Spleen (tissue), 11 donors: ENCODE results near the gene PCED1B. TPM values are rescaled to one million over a fixed set of nuclear protein-coding genes. Genes with fewer than 3 reads are reported as not detected.

Experiments
- DNase-seq: peaks from one replicate; pipeline ENCODE4 v3.0.0-alpha.2; 2020
- H3K27ac ChIP-seq, 8 donors: fragments of 200-600 bp; sonication (generic) in 7 of 8; 1 replicate in 4 of 8; 2 replicates in 4 of 8; pipeline versions ENCODE4 v1.5.0 to v1.8.0; 2016 to 2021; ENCODE audit warnings: inconsistent platforms in 4 of 8, mild to moderate bottlenecking in 4 of 8, moderate library complexity in 1 of 8
- H3K27me3 ChIP-seq, 7 donors: fragments of 200-600 bp; sonication (generic) in 6 of 7; replicated peaks in 1 of 7; 1 replicate in 4 of 7; 2 replicates in 3 of 7; pipeline versions ENCODE4 v1.5.0 to v1.8.0; 2016 to 2021; ENCODE audit warnings: inconsistent platforms in 3 of 7, mild to moderate bottlenecking in 1 of 7
- H3K36me3 ChIP-seq, 6 donors: fragments of 200-600 bp; sonication (generic) in 5 of 6; 1 replicate in 4 of 6; 2 replicates in 2 of 6; pipeline versions ENCODE4 v1.5.0 to v1.8.0; 2016 to 2021; ENCODE audit warnings: inconsistent platforms in 2 of 6
- H3K4me1 ChIP-seq, 6 donors: fragments of 200-600 bp; sonication (generic) in 5 of 6; 1 replicate in 3 of 6; 2 replicates in 3 of 6; pipeline versions ENCODE4 v1.5.0 to v1.8.0; 2016 to 2021; ENCODE audit warnings: inconsistent platforms in 3 of 6
- H3K4me3 ChIP-seq, 8 donors: fragments of 200-600 bp; sonication (generic) in 7 of 8; 1 replicate in 4 of 8; 2 replicates in 4 of 8; pipeline versions ENCODE4 v1.5.0 to v1.8.0; 2016 to 2021; ENCODE audit warnings: inconsistent platforms in 4 of 8, mild to moderate bottlenecking in 4 of 8, moderate library complexity in 2 of 8
- H3K9me3 ChIP-seq, 8 donors: fragments of 200-600 bp; sonication (generic) in 7 of 8; 1 replicate in 4 of 8; 2 replicates in 4 of 8; pipeline versions ENCODE4 v1.5.0 to v1.8.0; 2016 to 2021; ENCODE audit warnings: inconsistent platforms in 4 of 8
- CTCF ChIP-seq, 11 experiments: fragments of 200-600 bp in 7 of 11; fragments of 450-650 bp in 4 of 11; sonication (generic) in 4 of 11; IDR thresholded peaks in 8 of 11; conservative IDR thresholded peaks in 3 of 11; 1 replicate in 7 of 11; 2 replicates in 4 of 11; pipeline versions ENCODE4 v1.4.0 to v1.8.0; 2016 to 2021; ENCODE audit warnings: antibody characterized with exemption in 11 of 11, inconsistent platforms in 4 of 11, mild to moderate bottlenecking in 1 of 11
- POLR2A ChIP-seq, 3 donors: fragments of 450-650 bp; IDR thresholded peaks; one replicate each; pipeline ENCODE4 v1.5.1; 2017; ENCODE audit warnings: antibody characterized with exemption in 3 of 3, mild to moderate bottlenecking in 1 of 3
- POLR2AphosphoS5 ChIP-seq, 3 donors: sonication (generic); formaldehyde crosslinking; IDR thresholded peaks; one replicate each; pipeline ENCODE4 v1.5.1; 2017; ENCODE audit warnings: antibody characterized with exemption in 3 of 3
- WGBS, 5 donors: extraction: QIAGEN DNeasy Blood & Tissue Kit in 3 of 5; methylation state at CpG; one replicate each; pipeline versions ENCODE4 v1.1.5 to v1.1.7; 2013 to 2018; 5-methylcytosine and 5-hydroxymethylcytosine counted together
- intact Hi-C: fragments of 100-400 bp; cut with DNase I; formaldehyde crosslinking; loops from one replicate; pipeline ENCODE4 v1.15.0; 2023; ENCODE audit warnings: low total_unique reads
- polyA plus RNA-seq, 3 donors: library from polyadenylated mRNA; stranded (reverse); fragments of 200-250 nt; gene quantifications; one replicate each; pipeline ENCODE4 v1.2.1, GENCODE V29; 2013
- total RNA-seq, 7 donors: library from RNA; depleted of rRNA in 3 of 7; stranded (reverse); fragments of >200 nt in 3 of 7; fragmentation: NEBNext Ultra II Directional in 4 of 7; extraction: Animal tissue kit (Norgen Biotek cat#: 25700) in 4 of 7; gene quantifications; one replicate each; pipeline versions ENCODE4 v1.1.0 to v1.2.1, GENCODE V29; 2016 to 2021
- donor health status: healthy with polysubstance abuse.
- donor health status: DM: no; HTN: no; CAD: no; lungs with moderate emphysema.
- donor health status: DM: no; HTN: no; CAD: no.
- donor health status: Bipolar disorder and iron deficiency.
- donor health status: healthy.
- donor health status: DM: no; HTN: no; CAD: no.
- donor health status: DM: yes; HTN: yes; CAD: no.

Gene PCED1B
- total and polyA plus RNA-seq, 10 donors: 15.3 to 34.5 (median 24.4) TPM

- H3K27me3 ChIP-seq: no peaks in the 10 kb centered on the region
- intact Hi-C loops: loop anchor here (10.0 kb wide), 1 partner anchor 59 kb away; no protein-coding TSS in a partner anchor
- TF ChIP-seq CTCF (IDR thresholded peaks at IDR 0.05 in 8 of 11, conservative IDR thresholded peaks at IDR 0.05 in 3 of 11): no peak
- no peak for TF ChIP-seq POLR2A (IDR thresholded peaks at IDR 0.05)
- no peak for TF ChIP-seq POLR2AphosphoS5 (IDR thresholded peaks at IDR 0.05)
- peaks cover 0 to 3% (median 0%) of the 10 kb centered on the region in 8 donors for H3K9me3 ChIP-seq
- no peak overlapping the region for H3K27ac ChIP-seq
- no peaks in the 10 kb centered on the region for H3K36me3 ChIP-seq
- WGBS, 5 donors: 64 to 96% (median 81%) methylated on average over 3 of the region's 3 CpGs
- no peak for DNase-seq
- no peak overlapping the region for H3K4me3 ChIP-seq
- peaks cover 0 to 3% (median 0%) of the 10 kb centered on the region in 6 donors for H3K4me1 ChIP-seq
Observed at GRCh38 chr12:47095446-47096236, 16.2 kb downstream of the PCED1B start.

GRCh38 chr12:47097276-47097896, 18.0 kb downstream of the PCED1B start:
- Histone ChIP-seq H3K9me3 (no peaks in the 10 kb centered on the region), H3K27ac (no peak overlapping the region), H3K4me1 (peaks cover 0 to 3% (median 0%) of the 10 kb centered on the region in 6 donors), H3K4me3 (no peak overlapping the region), H3K36me3 (no peaks in the 10 kb centered on the region), H3K27me3 (no peaks in the 10 kb centered on the region)
- no peak for DNase-seq
- no peak for TF ChIP-seq POLR2AphosphoS5 (IDR thresholded peaks at IDR 0.05)
- TF ChIP-seq CTCF (IDR thresholded peaks at IDR 0.05 in 8 of 11, conservative IDR thresholded peaks at IDR 0.05 in 3 of 11): no peak
- TF ChIP-seq POLR2A (IDR thresholded peaks at IDR 0.05): no peak
- intact Hi-C loops: loop anchor here (10.0 kb wide), 1 partner anchor 57 kb away; no protein-coding TSS in a partner anchor
- 86 to 94% (median 91%) methylated on average over 7 of the region's 7 CpGs for WGBS, 5 donors

GRCh38 chr12:47098099-47098498, 18.7 kb downstream of the PCED1B start:
- TF ChIP-seq POLR2A (IDR thresholded peaks at IDR 0.05) (no peak), CTCF (IDR thresholded peaks at IDR 0.05 in 8 of 11, conservative IDR thresholded peaks at IDR 0.05 in 3 of 11) (no peak), POLR2AphosphoS5 (IDR thresholded peaks at IDR 0.05) (no peak)
- intact Hi-C loops: loop anchor here (10.0 kb wide), 1 partner anchor 57 kb away; no protein-coding TSS in a partner anchor
- Histone ChIP-seq H3K27me3 (no peaks in the 10 kb centered on the region), H3K4me3 (no peak overlapping the region), H3K27ac (no peak overlapping the region), H3K4me1 (peaks cover 0 to 3% (median 0%) of the 10 kb centered on the region in 6 donors), H3K9me3 (no peaks in the 10 kb centered on the region), H3K36me3 (no peaks in the 10 kb centered on the region)
- no peak for DNase-seq
- WGBS, 5 donors: 77 to 86% (median 83%) methylated on average over 6 of the region's 6 CpGs

GRCh38 chr12:47099610-47100009, 20.2 kb downstream of the PCED1B start:
- H3K27ac ChIP-seq: no peak overlapping the region

More at GRCh38 chr12:47099610-47100009, 20.2 kb downstream of the PCED1B start:
- Histone ChIP-seq H3K4me3 (no peak overlapping the region), H3K9me3 (no peaks in the 10 kb centered on the region), H3K27me3 (no peaks in the 10 kb centered on the region), H3K4me1 (peaks cover 0 to 3% (median 0%) of the 10 kb centered on the region in 6 donors), H3K36me3 (peaks cover 0 to 7% (median 0%) of the 10 kb centered on the region in 6 donors)
- intact Hi-C loops: loop anchor here (10.0 kb wide), 1 partner anchor 55 kb away; no protein-coding TSS in a partner anchor
- DNase-seq: no peak
- TF ChIP-seq POLR2A (IDR thresholded peaks at IDR 0.05) (no peak), CTCF (IDR thresholded peaks at IDR 0.05 in 8 of 11, conservative IDR thresholded peaks at IDR 0.05 in 3 of 11) (no peak), POLR2AphosphoS5 (IDR thresholded peaks at IDR 0.05) (no peak)
- 49 to 94% (median 78%) methylated on average over 2 of the region's 2 CpGs for WGBS, 5 donors
